Measurements from ENCODE around the gene MED23. TPM values are rescaled to one million over a fixed set of nuclear protein-coding genes. Genes with fewer than 3 reads are reported as not detected.

MED23 gene
- total RNA-seq, 1 donor from 2014 or later, result 37.3 TPM

GRCh38 chr6:131643855-131644460, 15.9 kb upstream of the MED23 start:
- H3K36me3 Mint-ChIP-seq, result no peaks in the 10 kb centered on the region
- no peaks in the 10 kb centered on the region for H3K4me1 Mint-ChIP-seq
- Histone ChIP-seq H4K20me1 (ENCODE audit: low read depth) (no peaks in the 10 kb centered on the region), H3K27me3 (no peaks in the 10 kb centered on the region), H3F3A (ENCODE audit: low read depth) (no peaks in the 10 kb centered on the region), H3K36me3 (no peaks in the 10 kb centered on the region), H3K9ac (no peak overlapping the region), H3K4me2 (no peak overlapping the region), H3K4me3 (no peak overlapping the region), H3K27ac (no peak overlapping the region), H2AFZ (replicated peaks) (no peak overlapping the region), H3K79me2 (ENCODE audit: low read depth) (no peaks in the 10 kb centered on the region), H3K4me1 (no peaks in the 10 kb centered on the region), H3K9me3 (ENCODE audit: low read depth) (no peaks in the 10 kb centered on the region)
- H3K27ac Mint-ChIP-seq, result no peak overlapping the region
- H3K27me3 Mint-ChIP-seq (ENCODE audit: insufficient read depth, low read depth), result no peaks in the 10 kb centered on the region
- no peak for DNase-seq (ENCODE audit: low spot score)
- no peak overlapping the region for H3K4me3 Mint-ChIP-seq
- no peaks in the 10 kb centered on the region for H3K9me3 Mint-ChIP-seq
- TF ChIP-seq CTCF (IDR thresholded peaks at IDR 0.05) (no peak), EZH2 (IDR thresholded peaks at IDR 0.05) (no peak), EZH2phosphoT487 (IDR thresholded peaks at IDR 0.05) (no peak)

GRCh38 chr6:131642987-131643611, 15.1 kb upstream of the MED23 start:
- no peaks in the 10 kb centered on the region for H3F3A ChIP-seq (ENCODE audit: low read depth)
- H3K9ac ChIP-seq, result no peak overlapping the region
- TF ChIP-seq EZH2 (IDR thresholded peaks at IDR 0.05), result no peak
- TF ChIP-seq EZH2phosphoT487 (IDR thresholded peaks at IDR 0.05), result no peak
- TF ChIP-seq CTCF (IDR thresholded peaks at IDR 0.05), result no peak
- H3K9me3 Mint-ChIP-seq, result no peaks in the 10 kb centered on the region
- no peaks in the 10 kb centered on the region for H3K36me3 ChIP-seq
- no peak overlapping the region for H3K27ac ChIP-seq
- no peaks in the 10 kb centered on the region for H3K79me2 ChIP-seq (ENCODE audit: low read depth)
- H2AFZ ChIP-seq (replicated peaks), result no peak overlapping the region
- H3K4me1 Mint-ChIP-seq, result no peaks in the 10 kb centered on the region
- H3K36me3 Mint-ChIP-seq, result no peaks in the 10 kb centered on the region
- H3K27me3 ChIP-seq, result no peaks in the 10 kb centered on the region
- no peak overlapping the region for H3K4me2 ChIP-seq
- no peaks in the 10 kb centered on the region for H4K20me1 ChIP-seq (ENCODE audit: low read depth)
- no peak overlapping the region for H3K4me3 Mint-ChIP-seq
- no peak for DNase-seq (ENCODE audit: low spot score)
- no peaks in the 10 kb centered on the region for H3K27me3 Mint-ChIP-seq (ENCODE audit: insufficient read depth, low read depth)
- no peak overlapping the region for H3K27ac Mint-ChIP-seq
- no peak overlapping the region for H3K4me3 ChIP-seq
- no peaks in the 10 kb centered on the region for H3K4me1 ChIP-seq
- H3K9me3 ChIP-seq (ENCODE audit: low read depth), result no peaks in the 10 kb centered on the region

- no peaks in the 10 kb centered on the region for H3K27me3 ChIP-seq
- no peak overlapping the region for H2AFZ ChIP-seq (replicated peaks)
- H3K79me2 ChIP-seq (ENCODE audit: low read depth), result no peaks in the 10 kb centered on the region
- Mint-ChIP-seq H3K27me3 (ENCODE audit: insufficient read depth, low read depth) (no peaks in the 10 kb centered on the region), H3K27ac (no peak overlapping the region), H3K9me3 (no peaks in the 10 kb centered on the region), H3K36me3 (no peaks in the 10 kb centered on the region), H3K4me3 (no peak overlapping the region), H3K4me1 (no peaks in the 10 kb centered on the region)
- H3K4me3 ChIP-seq, result no peak overlapping the region
- H3K4me1 ChIP-seq, result no peaks in the 10 kb centered on the region
- H3K27ac ChIP-seq, result no peak overlapping the region
- DNase-seq (ENCODE audit: low spot score), result no peak
- no peaks in the 10 kb centered on the region for H3F3A ChIP-seq (ENCODE audit: low read depth)
- no peak overlapping the region for H3K9ac ChIP-seq
- H3K36me3 ChIP-seq, result no peaks in the 10 kb centered on the region
- H3K4me2 ChIP-seq, result no peak overlapping the region
- TF ChIP-seq CTCF (IDR thresholded peaks at IDR 0.05), result no peak
- no peaks in the 10 kb centered on the region for H4K20me1 ChIP-seq (ENCODE audit: low read depth)
- no peaks in the 10 kb centered on the region for H3K9me3 ChIP-seq (ENCODE audit: low read depth)
Observed at GRCh38 chr6:131642565-131642964, 14.5 kb upstream of the MED23 start.

Data from neural progenitor cell (in vitro differentiated cells).